GM13977 (cell line): ENCODE measurements around the gene ERAL1.

ENCODE experiments used
- DNase-seq: peaks from one replicate; pipeline ENCODE4 v3.0.0; 2012; ENCODE audit warnings: low spot score
- in situ Hi-C: fragments of 300-500 bp; cut with MboI; formaldehyde crosslinking; loops from one replicate; pipeline ENCODE4 v1.12.0; 2022; ENCODE audit warnings: low sequenced_read_pairs, low pct_unique_long_range_greater_than_20kb, mixed read lengths, inconsistent platforms; ENCODE audit not compliant: unreplicated experiment
- TF ChIP-seq, protein P1 (sequence below): IDR thresholded peaks from 2 replicates; pipeline ENCODE4 v1.5.1; 2012; ENCODE audit warnings: mild to moderate bottlenecking, control low read depth; ENCODE audit not compliant: insufficient read depth; ENCODE audit errors: extremely low read depth, missing control alignments

The ERAL1 gene

DNA sequence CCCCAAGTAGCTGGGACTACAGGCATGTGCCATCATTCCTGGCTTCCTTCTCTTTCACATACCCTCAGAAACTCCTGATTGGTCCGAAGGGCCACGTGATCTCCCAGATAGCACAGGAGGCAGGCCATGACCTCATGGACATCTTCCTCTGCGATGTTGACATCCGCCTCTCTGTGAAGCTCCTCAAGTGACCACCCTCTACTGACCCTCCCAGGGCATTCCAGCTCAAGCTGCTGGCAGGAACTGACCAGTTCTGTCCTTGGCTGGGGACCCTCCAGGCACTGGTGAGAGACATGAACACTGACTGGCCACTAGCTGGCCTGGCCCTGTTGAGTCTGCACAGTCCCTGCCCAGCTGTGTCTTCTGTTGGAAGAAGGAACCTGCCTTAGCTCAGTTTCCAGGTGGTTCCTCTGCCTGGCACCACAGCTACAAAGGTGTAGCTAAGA is 5.6 kb downstream of the ERAL1 start:
- TF ChIP-seq, protein P1, sequence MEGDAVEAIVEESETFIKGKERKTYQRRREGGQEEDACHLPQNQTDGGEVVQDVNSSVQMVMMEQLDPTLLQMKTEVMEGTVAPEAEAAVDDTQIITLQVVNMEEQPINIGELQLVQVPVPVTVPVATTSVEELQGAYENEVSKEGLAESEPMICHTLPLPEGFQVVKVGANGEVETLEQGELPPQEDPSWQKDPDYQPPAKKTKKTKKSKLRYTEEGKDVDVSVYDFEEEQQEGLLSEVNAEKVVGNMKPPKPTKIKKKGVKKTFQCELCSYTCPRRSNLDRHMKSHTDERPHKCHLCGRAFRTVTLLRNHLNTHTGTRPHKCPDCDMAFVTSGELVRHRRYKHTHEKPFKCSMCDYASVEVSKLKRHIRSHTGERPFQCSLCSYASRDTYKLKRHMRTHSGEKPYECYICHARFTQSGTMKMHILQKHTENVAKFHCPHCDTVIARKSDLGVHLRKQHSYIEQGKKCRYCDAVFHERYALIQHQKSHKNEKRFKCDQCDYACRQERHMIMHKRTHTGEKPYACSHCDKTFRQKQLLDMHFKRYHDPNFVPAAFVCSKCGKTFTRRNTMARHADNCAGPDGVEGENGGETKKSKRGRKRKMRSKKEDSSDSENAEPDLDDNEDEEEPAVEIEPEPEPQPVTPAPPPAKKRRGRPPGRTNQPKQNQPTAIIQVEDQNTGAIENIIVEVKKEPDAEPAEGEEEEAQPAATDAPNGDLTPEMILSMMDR, result no peak
- in situ Hi-C loops, result no loop called here
- no peak for DNase-seq

DNA sequence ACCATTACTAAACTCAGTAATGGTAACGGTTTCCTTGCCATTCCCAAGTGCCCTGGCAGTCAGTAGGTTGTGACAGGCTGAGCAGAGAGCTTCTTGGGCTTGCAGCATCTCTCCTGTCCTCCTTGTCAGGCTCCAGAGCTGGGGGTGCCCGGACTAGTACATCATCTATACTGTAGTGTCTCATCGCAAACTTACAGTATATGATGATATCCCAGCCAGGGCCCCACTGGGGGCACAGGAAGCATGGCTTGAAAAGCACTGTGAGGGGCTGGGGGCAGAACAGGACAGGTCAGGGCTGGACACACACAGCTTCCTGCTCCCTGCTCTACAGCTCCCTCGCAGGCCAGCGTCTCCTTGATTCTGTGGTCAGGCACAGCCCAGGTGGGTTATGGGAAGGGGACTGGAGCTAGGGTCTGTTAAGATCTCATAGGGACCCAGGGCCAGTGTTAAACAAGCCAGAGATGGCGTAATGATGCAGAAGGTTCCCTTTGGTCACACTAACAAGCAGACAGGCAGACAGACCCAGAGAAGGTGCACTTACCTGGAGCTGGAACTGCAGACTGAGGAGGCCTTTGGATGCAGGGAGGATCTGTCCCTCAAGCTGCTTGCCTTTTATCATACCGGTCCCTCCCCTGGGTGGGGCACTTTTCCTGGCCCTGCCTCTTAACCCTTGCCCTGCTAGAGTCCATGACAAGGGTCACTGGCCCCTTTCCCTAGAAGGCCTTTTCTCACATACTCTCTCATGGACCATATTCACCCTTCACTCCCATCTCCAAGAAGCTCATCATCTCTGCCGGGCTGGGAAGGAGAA is 6.8 kb downstream of the ERAL1 start:
- DNase-seq, result no peak
- TF ChIP-seq, protein P1, result no peak
- in situ Hi-C loops, result no loop called here

DNA sequence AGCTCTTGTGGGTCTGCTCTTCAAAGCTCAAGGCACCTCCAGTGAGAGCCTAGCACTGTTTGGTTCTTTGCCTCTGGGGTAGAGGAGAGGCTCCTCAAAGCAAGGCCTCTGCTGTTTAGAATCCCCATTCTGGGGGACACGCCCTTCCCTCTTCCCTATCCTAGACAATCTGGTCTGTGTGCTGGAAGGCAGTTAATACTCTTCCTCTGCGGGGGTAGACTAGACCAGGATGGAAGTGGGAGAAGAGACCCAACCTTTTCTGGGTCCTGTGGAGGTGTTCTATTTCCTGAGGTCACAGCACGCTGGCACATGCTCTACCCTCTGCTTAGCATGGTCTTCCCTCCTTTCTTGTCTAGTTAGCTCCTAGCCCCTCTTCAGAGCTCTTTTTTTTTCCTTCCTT is 7.7 kb downstream of the ERAL1 start:
- in situ Hi-C loops, result no loop called here
- no peak for DNase-seq
- TF ChIP-seq, protein P1, result no peak

DNA sequence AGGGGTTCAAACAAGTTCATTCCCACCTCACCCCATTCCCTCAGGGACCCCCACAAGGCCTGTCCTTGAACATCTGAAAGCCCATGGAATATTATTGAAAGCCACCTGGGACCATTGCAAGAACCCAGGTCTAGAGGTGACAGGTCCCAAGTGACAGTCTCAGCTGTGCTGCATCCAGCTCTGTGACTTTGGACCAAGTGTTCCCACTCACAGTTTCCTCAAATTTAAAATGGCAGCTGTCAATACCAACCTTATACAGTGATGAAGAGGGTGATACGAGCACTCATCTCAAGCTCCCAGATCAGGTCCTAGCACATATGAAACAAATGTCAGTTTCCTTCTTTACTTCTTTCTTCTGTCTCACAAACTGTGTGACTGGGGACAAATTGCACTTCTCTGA is 9.1 kb downstream of the ERAL1 start:
- in situ Hi-C loops, result no loop called here
- no peak for DNase-seq
- TF ChIP-seq, protein P1, result no peak

DNA sequence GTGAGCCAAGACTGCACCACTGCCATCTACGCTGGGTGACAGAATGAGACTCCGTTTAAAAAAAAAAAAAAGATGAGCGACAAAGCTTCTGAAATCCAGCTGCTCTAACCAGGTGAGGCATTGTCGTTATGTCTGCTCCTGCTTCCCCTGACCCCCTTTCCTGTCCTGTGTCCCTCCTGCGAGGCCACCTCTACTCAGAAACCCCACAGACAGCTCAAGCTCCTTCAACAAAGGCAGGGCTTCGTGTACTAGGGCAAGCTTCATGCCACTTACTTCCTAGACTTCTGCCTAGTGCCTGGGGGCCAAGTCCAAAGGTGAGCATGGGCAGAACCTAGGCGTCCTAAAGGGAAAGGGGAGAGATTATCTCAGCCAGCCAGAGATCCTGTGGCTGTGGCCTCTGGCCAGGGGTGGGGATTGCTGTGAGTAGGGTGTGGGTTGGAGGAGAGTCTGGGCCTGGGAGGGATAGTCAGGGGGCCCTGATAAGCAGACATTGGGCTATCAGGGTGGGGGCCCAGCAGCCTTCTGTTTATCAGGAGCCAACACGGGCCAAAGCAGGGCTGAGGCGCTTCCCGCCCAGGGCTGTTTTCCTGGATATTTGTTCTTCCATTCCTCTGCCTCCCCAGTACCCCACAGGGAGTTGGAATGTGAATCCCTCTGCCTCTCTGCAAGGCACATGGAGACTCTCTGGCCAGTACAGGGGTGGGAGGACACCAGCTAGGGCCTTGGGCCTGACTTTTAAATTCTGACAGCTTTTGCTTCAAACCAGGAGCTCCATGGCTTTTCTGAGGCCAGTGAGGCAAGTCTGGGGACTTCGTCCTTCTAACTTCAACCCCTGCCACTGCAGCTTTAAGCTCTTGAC is 10.4 kb downstream of the ERAL1 start:
- DNase-seq, result no peak
- TF ChIP-seq, protein P1, result no peak
- in situ Hi-C loops, result no loop called here

DNA sequence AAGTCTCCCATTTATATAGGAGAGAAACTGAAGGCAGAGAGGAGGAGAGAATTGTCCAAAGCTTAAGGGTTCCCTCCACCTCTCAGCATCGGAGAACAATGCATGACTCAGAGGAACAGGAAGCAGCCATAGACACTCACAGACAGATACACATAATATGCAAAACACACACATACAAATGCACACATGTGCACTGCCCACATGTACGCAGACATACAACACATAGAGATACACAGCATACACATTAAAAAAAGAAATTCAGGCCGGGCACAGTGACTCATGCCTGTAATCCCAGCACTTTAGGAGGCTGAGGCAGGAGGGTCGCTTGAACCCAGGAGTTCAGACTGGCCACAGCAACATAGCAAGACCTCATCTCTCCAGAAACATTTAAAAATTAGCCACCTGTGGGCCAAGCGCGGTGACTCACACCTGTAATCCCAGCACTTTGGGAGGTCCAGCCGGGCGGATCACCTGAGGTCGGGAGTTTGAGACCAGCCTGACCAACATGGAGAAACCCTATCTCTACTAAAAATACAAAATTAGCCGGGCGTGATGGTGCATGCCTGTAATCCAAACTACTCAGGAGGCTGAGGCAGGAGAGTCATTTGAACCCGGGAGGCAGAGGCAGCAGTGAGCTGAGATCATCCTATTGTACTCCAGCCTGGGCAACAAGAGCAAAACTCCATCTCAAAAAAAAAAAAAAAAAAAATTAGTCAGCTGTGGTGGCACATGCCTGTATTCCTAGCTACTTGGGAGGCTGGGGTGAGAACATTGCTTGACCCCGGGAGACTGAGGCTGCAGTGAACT is 11.3 kb downstream of the ERAL1 start:
- TF ChIP-seq, protein P1, result no peak
- in situ Hi-C loops, result no loop called here
- peak; percentile 40 for DNase-seq
